HG03060 (cell line): ENCODE results near the gene TUBB3.

Experiments
- ATAC-seq: cut with Tn5 transposase; IDR thresholded peaks from one replicate; pipeline ENCODE4 v1.9.1; 2021; ENCODE audit warnings: low read depth, moderate number of reproducible peaks; ENCODE audit not compliant: unreplicated experiment

TUBB3 gene

GRCh38 chr16:89936508-89936907, 13.4 kb downstream of the TUBB3 start:
- ATAC-seq = no peak

GRCh38 chr16:89936981-89937380, 13.8 kb downstream of the TUBB3 start:
- ATAC-seq = no peak

- ATAC-seq = no peak
These were observed 15.2 kb downstream of the TUBB3 start for GRCh38 chr16:89938175-89938885.

- ATAC-seq = no peak
These were observed 21.6 kb downstream of the TUBB3 start for GRCh38 chr16:89944773-89945172.

- no peak for ATAC-seq
These were observed 22.5 kb downstream of the TUBB3 start for GRCh38 chr16:89945654-89946053.

GRCh38 chr16:89946515-89946914, 23.4 kb downstream of the TUBB3 start:
- no peak for ATAC-seq

GRCh38 chr16:89949121-89949742, 26.1 kb downstream of the TUBB3 start:
- no peak for ATAC-seq

- no peak for ATAC-seq
These were observed 26.6 kb downstream of the TUBB3 start for GRCh38 chr16:89949756-89950155.

GRCh38 chr16:89951509-89951908, 28.4 kb downstream of the TUBB3 start:
- ATAC-seq = no peak

- ATAC-seq = no peak
These were observed 28.9 kb downstream of the TUBB3 start for GRCh38 chr16:89952049-89952448.

- no peak for ATAC-seq
These were observed 29.4 kb downstream of the TUBB3 start for GRCh38 chr16:89952551-89952950.

- ATAC-seq = no peak
These were observed 30.7 kb downstream of the TUBB3 start for GRCh38 chr16:89953671-89954406.

GRCh38 chr16:89954462-89954861, 31.3 kb downstream of the TUBB3 start:
- no peak for ATAC-seq

GRCh38 chr16:89955001-89955685, 32.0 kb downstream of the TUBB3 start:
- ATAC-seq = no peak

GRCh38 chr16:89956505-89957215, 33.5 kb downstream of the TUBB3 start:
- ATAC-seq = no peak

GRCh38 chr16:89957216-89957785, 34.2 kb downstream of the TUBB3 start:
- no peak for ATAC-seq

- no peak for ATAC-seq
These were observed 34.9 kb downstream of the TUBB3 start for GRCh38 chr16:89958068-89958467.

- no peak for ATAC-seq
These were observed 35.5 kb downstream of the TUBB3 start for GRCh38 chr16:89958596-89958995.

- no peak for ATAC-seq
These were observed 37.8 kb downstream of the TUBB3 start for GRCh38 chr16:89960966-89961365.

GRCh38 chr16:89961920-89962319, 38.8 kb downstream of the TUBB3 start:
- ATAC-seq = no peak
